Tibial artery (tissue), 4 donors: ENCODE measurements around the gene HPN.
"Not testable (repeated sequence)": the region's sequence is repeated elsewhere in the genome, so short reads cannot be mapped to it uniquely, and the experiment has no call there.

Source experiments
- DNase-seq, 2 donors: peaks; one replicate each; pipeline ENCODE4 v3.0.0-alpha.2; 2019
- H3K27ac ChIP-seq, 2 donors: fragments of 200-600 bp; sonication (generic) in 1 of 2; 1 replicate in 1 of 2; 2 replicates in 1 of 2; pipeline ENCODE4 v1.5.1; 2018 to 2019; ENCODE audit warnings: mild to moderate bottlenecking in 1 of 2
- H3K27me3 ChIP-seq, 2 donors: fragments of 200-600 bp; sonication (generic) in 1 of 2; one replicate each; pipeline versions ENCODE4 v1.5.1 to v1.6.0; 2016 to 2019
- H3K36me3 ChIP-seq, 3 donors: fragments of 200-600 bp; sonication (generic) in 2 of 3; one replicate each; pipeline ENCODE4 v1.5.1; 2016 to 2019; ENCODE audit warnings: mild to moderate bottlenecking in 2 of 3
- H3K4me1 ChIP-seq, 4 donors: fragments of 200-600 bp; sonication (generic) in 2 of 4; 1 replicate in 3 of 4; 2 replicates in 1 of 4; pipeline ENCODE4 v1.5.1; 2016 to 2019
- H3K4me3 ChIP-seq, 2 donors: fragments of 200-600 bp; sonication (generic) in 1 of 2; 1 replicate in 1 of 2; 2 replicates in 1 of 2; pipeline ENCODE4 v1.5.1; 2018 to 2019; ENCODE audit warnings: mild to moderate bottlenecking in 2 of 2
- H3K9me3 ChIP-seq, 3 donors: fragments of 200-600 bp; sonication (generic) in 1 of 3; one replicate each; pipeline ENCODE4 v1.5.1; 2016 to 2019
- CTCF ChIP-seq, 2 experiments: fragments of 200-600 bp in 1 of 2; fragments of 450-650 bp in 1 of 2; IDR thresholded peaks; one replicate each; pipeline ENCODE4 v1.5.1; 2017 to 2019; ENCODE audit warnings: antibody characterized with exemption in 2 of 2, mild to moderate bottlenecking in 1 of 2, moderate library complexity in 1 of 2
- intact Hi-C: fragments of 100-400 bp; cut with DNase I; formaldehyde crosslinking; loops from one replicate; pipeline ENCODE4 v1.15.0; 2023; ENCODE audit warnings: low total_unique reads

Gene HPN

GRCh38 chr19:35004517-35005255 lies 36.8 kb upstream of the HPN start:
- H3K4me3 ChIP-seq, result no peak overlapping the region
- no peak for DNase-seq
- peaks cover 2 to 38% (median 14%) of the 10 kb centered on the region in 3 donors for H3K36me3 ChIP-seq
- no peak for TF ChIP-seq CTCF (IDR thresholded peaks at IDR 0.05)
- H3K9me3 ChIP-seq, result no peaks in the 10 kb centered on the region
- intact Hi-C loops, result no loop called here
- H3K27me3 ChIP-seq, result no peaks in the 10 kb centered on the region
- no peak overlapping the region for H3K27ac ChIP-seq
- peaks cover 0 to 35% (median 20%) of the 10 kb centered on the region in 4 donors for H3K4me1 ChIP-seq

GRCh38 chr19:35005256-35005977 lies 36.1 kb upstream of the HPN start:
- H3K9me3 ChIP-seq, result no peaks in the 10 kb centered on the region
- no peak for DNase-seq
- H3K4me3 ChIP-seq, result no peak overlapping the region
- H3K27me3 ChIP-seq, result no peaks in the 10 kb centered on the region
- H3K36me3 ChIP-seq, result peaks cover 9 to 45% (median 22%) of the 10 kb centered on the region in 3 donors
- intact Hi-C loops, result no loop called here
- H3K4me1 ChIP-seq, result peaks cover 0 to 35% (median 20%) of the 10 kb centered on the region in 4 donors
- TF ChIP-seq CTCF (IDR thresholded peaks at IDR 0.05), result no peak
- no peak overlapping the region for H3K27ac ChIP-seq

- H3K4me3 ChIP-seq, DNase-seq, H3K27me3 ChIP-seq, intact Hi-C loops, H3K9me3 ChIP-seq, H3K27ac ChIP-seq: not testable (repeated sequence)
- peaks cover 12 to 51% (median 26%) of the 10 kb centered on the region in 3 donors for H3K36me3 ChIP-seq
- H3K4me1 ChIP-seq, result peaks cover 0 to 35% (median 19%) of the 10 kb centered on the region in 4 donors
Observed at GRCh38 chr19:35006007-35006341, 35.5 kb upstream of the HPN start.

- TF ChIP-seq CTCF (IDR thresholded peaks at IDR 0.05), result no peak
- intact Hi-C loops, result no loop called here
- no peak for DNase-seq
- Histone ChIP-seq H3K4me3 (no peak overlapping the region), H3K9me3 (no peaks in the 10 kb centered on the region), H3K27ac (no peak overlapping the region), H3K4me1 (peaks cover 0 to 30% (median 14%) of the 10 kb centered on the region in 4 donors), H3K36me3 (peaks cover 12 to 55% (median 31%) of the 10 kb centered on the region in 3 donors), H3K27me3 (no peaks in the 10 kb centered on the region)
Observed at GRCh38 chr19:35006342-35006998, 35.1 kb upstream of the HPN start.

GRCh38 chr19:35006999-35007365 lies 34.5 kb upstream of the HPN start:
- no peak for DNase-seq
- Histone ChIP-seq H3K4me1 (peaks cover 0 to 25% (median 10%) of the 10 kb centered on the region in 4 donors), H3K27me3 (no peaks in the 10 kb centered on the region), H3K27ac (no peak overlapping the region), H3K36me3 (peaks cover 12 to 61% (median 36%) of the 10 kb centered on the region in 3 donors), H3K9me3 (no peaks in the 10 kb centered on the region), H3K4me3 (no peak overlapping the region)
- no peak for TF ChIP-seq CTCF (IDR thresholded peaks at IDR 0.05)
- intact Hi-C loops, result no loop called here

GRCh38 chr19:35007427-35007826 lies 34.1 kb upstream of the HPN start:
- peaks cover 12 to 64% (median 40%) of the 10 kb centered on the region in 3 donors for H3K36me3 ChIP-seq
- H3K27ac ChIP-seq, result not testable (repeated sequence)

More at GRCh38 chr19:35007427-35007826, 34.1 kb upstream of the HPN start:
- intact Hi-C loops, H3K9me3 ChIP-seq, H3K4me3 ChIP-seq, H3K27me3 ChIP-seq, DNase-seq: not testable (repeated sequence)
- peaks cover 0 to 21% (median 7%) of the 10 kb centered on the region in 4 donors for H3K4me1 ChIP-seq
